ENCODE data around the gene SLC15A3.

DNA sequence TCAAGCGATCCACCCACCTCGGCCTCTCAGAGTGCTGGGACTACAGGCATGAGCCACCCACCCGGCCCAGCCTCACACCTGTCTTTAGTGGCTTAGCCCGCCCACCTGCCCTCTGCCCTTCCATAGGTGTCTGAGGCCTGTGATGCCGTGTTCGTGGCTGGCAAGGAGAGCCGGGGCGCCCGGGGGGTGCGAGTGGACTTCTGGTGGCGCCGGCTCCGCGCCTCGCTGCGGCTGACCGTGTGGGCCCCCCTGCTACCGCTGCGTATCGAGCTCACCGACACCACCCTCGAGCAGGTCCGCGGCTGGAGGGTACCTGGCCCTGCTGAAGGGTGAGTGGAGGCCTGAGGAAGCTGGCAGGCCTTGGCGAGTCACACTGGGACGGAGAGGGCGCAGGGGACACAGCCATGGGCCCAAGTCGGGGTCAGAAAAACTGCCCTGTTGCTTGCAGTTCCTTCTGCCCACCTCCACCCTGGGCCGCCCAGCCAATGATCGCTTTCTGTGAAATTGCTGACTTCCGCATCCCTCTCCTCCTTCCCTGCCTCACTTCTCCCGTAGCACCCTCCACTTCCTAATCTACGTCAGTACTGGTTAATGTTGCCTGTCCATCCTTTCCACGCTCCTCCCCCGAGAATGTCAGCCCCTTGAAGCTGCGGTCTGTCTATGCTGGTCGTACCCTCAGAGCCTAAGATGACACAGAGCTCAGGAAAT, 18.4 kb downstream of the SLC15A3 start:
- TF ChIP-seq POLR2A (IDR thresholded peaks at IDR 0.05; ENCODE audit: low read depth): no peak
- no peak for TF ChIP-seq EP300 (IDR thresholded peaks at IDR 0.05)

Measured in esophagus muscularis mucosa (tissue), 2 donors.